ENCODE results near the gene SUCO. TPM values are rescaled to one million over a fixed set of nuclear protein-coding genes. Genes with fewer than 3 reads are reported as not detected.

The SUCO gene
- total and polyA plus RNA-seq, 2 of the 13 experiments (the other 11 are each of a cell fraction or from before 2014, with no cell fraction given) = 12.6 to 25.5 TPM

GRCh38 chr1:172599912-172600311 is 67.0 kb downstream of the SUCO start:
- ATAC-seq (no peak), FAIRE-seq (no peak), DNase-seq (ENCODE audit: low spot score) (no peak)
- no peaks in the 10 kb centered on the region for H3K9me3 ChIP-seq (ENCODE audit: low read length)
- BruUV-seq (replicated peaks) = no TSS peak
- 94% methylated on average over 3 of the region's 3 CpGs for WGBS (ENCODE audit: low lambda C conversion rate)
- peaks cover 4 to 10% of the 10 kb centered on the region in 2 experiments; a peak in 4 of 5 replicates for H3K36me3 ChIP-seq (replicated peaks in 1 of 2; ENCODE audit: control insufficient read depth in 1 of 2, insufficient read depth in 2 of 2, low read length in 2 of 2)
- no peaks in the 10 kb centered on the region for H3K27me3 ChIP-seq (ENCODE audit: control insufficient read depth in 1 of 2, insufficient read depth in 2 of 2, low read length in 2 of 2)
- H3K27ac ChIP-seq (ENCODE audit: extremely low read length, insufficient read depth, low read length) = no peak overlapping the region
- H4K20me1 ChIP-seq (ENCODE audit: insufficient read depth, low read length) = no peaks in the 10 kb centered on the region; the same call in 1 of the 2 replicates
- intact Hi-C loops (cut with micrococcal nuclease; ENCODE audit: unreplicated experiment) = no loop called here
- H3K4me2 ChIP-seq (ENCODE audit: low read depth, low read length) = no peak overlapping the region
- in situ Hi-C loops (cut with HindIII; ENCODE audit: extremely low pct_ligation_motif_present, low pct_unique_long_range_greater_than_20kb) = no loop called here
- no peak overlapping the region for H3K9ac ChIP-seq (ENCODE audit: insufficient read depth, low read depth, low read length)
- H2AFZ ChIP-seq (ENCODE audit: low read length) = no peak overlapping the region
- H3K4me3 ChIP-seq (replicated peaks in 1 of 3; ENCODE audit: insufficient read depth in 1 of 3, low read depth in 2 of 3, low read length in 3 of 3) = no peak overlapping the region
- no peaks in the 10 kb centered on the region for H3K79me2 ChIP-seq (ENCODE audit: insufficient read depth, low read length)
- ChIA-PET POLR2A (no interaction called here), CTCF (ENCODE audit: low intra/inter-chr PET ratio, low total read pairs) (no interaction called here)
- TF ChIP-seq ZNF660 (CRISPR knock-in tag; IDR thresholded peaks at IDR 0.05; ENCODE audit: borderline replicate concordance, low read depth) = no peak
- no peak for TF ChIP-seq ZNF136 (CRISPR knock-in tag; IDR thresholded peaks at IDR 0.05; ENCODE audit: low read depth)
- peaks cover 12% of the 10 kb centered on the region for H3K4me1 ChIP-seq (ENCODE audit: insufficient read depth, low read length)

GRCh38 chr1:172600615-172601014 is 67.7 kb downstream of the SUCO start:
- no peak for FAIRE-seq
- TF ChIP-seq SSRP1 (CRISPR knock-in tag; IDR thresholded peaks at IDR 0.05) = no peak
- TF ChIP-seq HHEX (CRISPR knock-in tag; IDR thresholded peaks at IDR 0.05) = no peak
- TF ChIP-seq ONECUT2 (CRISPR knock-in tag; IDR thresholded peaks at IDR 0.05) = no peak
- TF ChIP-seq ZBTB7B (CRISPR knock-in tag; IDR thresholded peaks at IDR 0.05) = no peak
- TF ChIP-seq, protein P1, sequence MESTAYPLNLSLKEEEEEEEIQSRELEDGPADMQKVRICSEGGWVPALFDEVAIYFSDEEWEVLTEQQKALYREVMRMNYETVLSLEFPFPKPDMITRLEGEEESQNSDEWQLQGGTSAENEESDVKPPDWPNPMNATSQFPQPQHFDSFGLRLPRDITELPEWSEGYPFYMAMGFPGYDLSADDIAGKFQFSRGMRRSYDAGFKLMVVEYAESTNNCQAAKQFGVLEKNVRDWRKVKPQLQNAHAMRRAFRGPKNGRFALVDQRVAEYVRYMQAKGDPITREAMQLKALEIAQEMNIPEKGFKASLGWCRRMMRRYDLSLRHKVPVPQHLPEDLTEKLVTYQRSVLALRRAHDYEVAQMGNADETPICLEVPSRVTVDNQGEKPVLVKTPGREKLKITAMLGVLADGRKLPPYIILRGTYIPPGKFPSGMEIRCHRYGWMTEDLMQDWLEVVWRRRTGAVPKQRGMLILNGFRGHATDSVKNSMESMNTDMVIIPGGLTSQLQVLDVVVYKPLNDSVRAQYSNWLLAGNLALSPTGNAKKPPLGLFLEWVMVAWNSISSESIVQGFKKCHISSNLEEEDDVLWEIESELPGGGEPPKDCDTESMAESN (CRISPR knock-in tag; conservative IDR thresholded peaks at IDR 0.05) = no peak
- no peak for ATAC-seq
- no peak overlapping the region for H3K27ac ChIP-seq (ENCODE audit: extremely low read length, insufficient read depth, low read length)
- in situ Hi-C loops (cut with HindIII; ENCODE audit: extremely low pct_ligation_motif_present, low pct_unique_long_range_greater_than_20kb) (no loop called here), intact Hi-C loops (cut with micrococcal nuclease; ENCODE audit: unreplicated experiment) (no loop called here)
- no peak overlapping the region for H3K4me2 ChIP-seq (ENCODE audit: low read depth, low read length)
- ChIA-PET POLR2A (no interaction called here), CTCF (ENCODE audit: low intra/inter-chr PET ratio, low total read pairs) (no interaction called here)
- H3K27me3 ChIP-seq (ENCODE audit: control insufficient read depth in 1 of 2, insufficient read depth in 2 of 2, low read length in 2 of 2) = no peaks in the 10 kb centered on the region
- H3K9ac ChIP-seq (ENCODE audit: insufficient read depth, low read depth, low read length) = no peak overlapping the region
- BruUV-seq (replicated peaks) = no TSS peak
- peaks cover 19% of the 10 kb centered on the region for H3K4me1 ChIP-seq (ENCODE audit: insufficient read depth, low read length)
- no peaks in the 10 kb centered on the region for H3K9me3 ChIP-seq (ENCODE audit: low read length)
- H3K79me2 ChIP-seq (ENCODE audit: insufficient read depth, low read length) = no peaks in the 10 kb centered on the region
- no peak for DNase-seq (ENCODE audit: low spot score)
- peaks cover 4 to 10% of the 10 kb centered on the region in 2 experiments for H3K36me3 ChIP-seq (replicated peaks in 1 of 2; ENCODE audit: control insufficient read depth in 1 of 2, insufficient read depth in 2 of 2, low read length in 2 of 2)
- no peaks in the 10 kb centered on the region; the same call in 1 of the 2 replicates for H4K20me1 ChIP-seq (ENCODE audit: insufficient read depth, low read length)
- 94% methylated on average over 1 of the region's 1 CpG for WGBS (ENCODE audit: low lambda C conversion rate)
- H2AFZ ChIP-seq (ENCODE audit: low read length) = no peak overlapping the region
- H3K4me3 ChIP-seq (replicated peaks in 1 of 3; ENCODE audit: insufficient read depth in 1 of 3, low read depth in 2 of 3, low read length in 3 of 3) = no peak overlapping the region

All from HepG2 (cell line).